Neuron (in vitro differentiated cells): ENCODE results near the gene NRP2.

Experiments
- H2AFZ ChIP-seq: one replicate; pipeline ENCODE4 v1.6.1; 2013; ENCODE audit warnings: low read depth, mild to moderate bottlenecking, inconsistent platforms, low read length, moderate library complexity
- H3K27me3 ChIP-seq: one replicate; pipeline ENCODE4 v1.6.1; 2013; ENCODE audit warnings: low read length; ENCODE audit not compliant: insufficient read depth
- H3K36me3 ChIP-seq: one replicate; pipeline ENCODE4 v1.6.1; 2013; ENCODE audit warnings: low read length; ENCODE audit not compliant: insufficient read depth
- H3K4me1 ChIP-seq: one replicate; pipeline ENCODE4 v1.6.1; 2013; ENCODE audit warnings: low read length; ENCODE audit not compliant: insufficient read depth
- H3K4me3 ChIP-seq: 2 replicates; pipeline ENCODE4 v1.5.1; 2013; ENCODE audit warnings: mild to moderate bottlenecking, low read length, moderate library complexity
- H3K9me3 ChIP-seq: one replicate; pipeline ENCODE4 v1.6.1; 2013; ENCODE audit warnings: low read length

NRP2 gene

GRCh38 chr2:205754285-205754923 lies 72.1 kb downstream of the NRP2 start:
- Histone ChIP-seq H3K4me1 (peaks cover 15% of the 10 kb centered on the region), H3K27me3 (no peaks in the 10 kb centered on the region), H2AFZ (no peak overlapping the region), H3K9me3 (no peaks in the 10 kb centered on the region), H3K36me3 (peaks cover 17% of the 10 kb centered on the region), H3K4me3 (no peak overlapping the region)

GRCh38 chr2:205754924-205755321 lies 72.6 kb downstream of the NRP2 start:
- no peaks in the 10 kb centered on the region for H3K9me3 ChIP-seq
- H3K27me3 ChIP-seq = no peaks in the 10 kb centered on the region
- peaks cover 15% of the 10 kb centered on the region for H3K4me1 ChIP-seq
- H2AFZ ChIP-seq = no peak overlapping the region
- peaks cover 17% of the 10 kb centered on the region for H3K36me3 ChIP-seq
- no peak overlapping the region for H3K4me3 ChIP-seq

GRCh38 chr2:205755923-205756322 lies 73.6 kb downstream of the NRP2 start:
- Histone ChIP-seq H3K4me3 (no peak overlapping the region), H3K9me3 (no peaks in the 10 kb centered on the region), H3K4me1 (peaks cover 15% of the 10 kb centered on the region), H3K36me3 (peaks cover 14% of the 10 kb centered on the region), H3K27me3 (no peaks in the 10 kb centered on the region), H2AFZ (no peak overlapping the region)

- H3K9me3 ChIP-seq = no peaks in the 10 kb centered on the region
- H3K4me3 ChIP-seq = no peak overlapping the region
- no peaks in the 10 kb centered on the region for H3K27me3 ChIP-seq
- H2AFZ ChIP-seq = no peak overlapping the region
- H3K36me3 ChIP-seq = peaks cover 9% of the 10 kb centered on the region
- H3K4me1 ChIP-seq = peaks cover 15% of the 10 kb centered on the region
Observed at GRCh38 chr2:205757271-205757670, 75.0 kb downstream of the NRP2 start.

GRCh38 chr2:205758051-205758450 lies 75.8 kb downstream of the NRP2 start:
- no peaks in the 10 kb centered on the region for H3K9me3 ChIP-seq
- H2AFZ ChIP-seq = no peak overlapping the region
- no peak overlapping the region for H3K4me3 ChIP-seq
- peaks cover 6% of the 10 kb centered on the region for H3K36me3 ChIP-seq
- no peaks in the 10 kb centered on the region for H3K27me3 ChIP-seq
- H3K4me1 ChIP-seq = peaks cover 15% of the 10 kb centered on the region

GRCh38 chr2:205758500-205758899 lies 76.2 kb downstream of the NRP2 start:
- H3K36me3 ChIP-seq = peaks cover 2% of the 10 kb centered on the region
- peaks cover 17% of the 10 kb centered on the region for H3K4me1 ChIP-seq
- no peak overlapping the region for H2AFZ ChIP-seq
- no peaks in the 10 kb centered on the region for H3K27me3 ChIP-seq
- no peak overlapping the region for H3K4me3 ChIP-seq
- no peaks in the 10 kb centered on the region for H3K9me3 ChIP-seq

- Histone ChIP-seq H3K27me3 (no peaks in the 10 kb centered on the region), H2AFZ (no peak overlapping the region), H3K36me3 (no peaks in the 10 kb centered on the region), H3K4me3 (no peak overlapping the region), H3K4me1 (peaks cover 21% of the 10 kb centered on the region), H3K9me3 (no peaks in the 10 kb centered on the region)
Observed at GRCh38 chr2:205759257-205759656, 77.0 kb downstream of the NRP2 start.

- Histone ChIP-seq H3K4me1 (peaks cover 21% of the 10 kb centered on the region), H3K36me3 (no peaks in the 10 kb centered on the region), H3K9me3 (no peaks in the 10 kb centered on the region)
Observed at GRCh38 chr2:205759732-205760131, 77.4 kb downstream of the NRP2 start.

GRCh38 chr2:205760157-205760556 lies 77.9 kb downstream of the NRP2 start:
- H3K9me3 ChIP-seq = no peaks in the 10 kb centered on the region
- H3K4me1 ChIP-seq = peaks cover 16% of the 10 kb centered on the region
- no peak overlapping the region for H3K4me3 ChIP-seq
- H3K36me3 ChIP-seq = no peaks in the 10 kb centered on the region
- no peak overlapping the region for H2AFZ ChIP-seq
- H3K27me3 ChIP-seq = no peaks in the 10 kb centered on the region

More at GRCh38 chr2:205759732-205760131, 77.4 kb downstream of the NRP2 start:
- H2AFZ ChIP-seq = no peak overlapping the region
- H3K4me3 ChIP-seq = no peak overlapping the region
- H3K27me3 ChIP-seq = no peaks in the 10 kb centered on the region

- H3K27me3 ChIP-seq = no peaks in the 10 kb centered on the region
- H3K36me3 ChIP-seq = no peaks in the 10 kb centered on the region
- peaks cover 14% of the 10 kb centered on the region for H3K4me1 ChIP-seq
- H3K9me3 ChIP-seq = no peaks in the 10 kb centered on the region
- H3K4me3 ChIP-seq = no peak overlapping the region
- H2AFZ ChIP-seq = no peak overlapping the region
Observed at GRCh38 chr2:205761421-205761820, 79.1 kb downstream of the NRP2 start.

GRCh38 chr2:205762881-205763280 lies 80.6 kb downstream of the NRP2 start:
- no peak overlapping the region for H3K4me3 ChIP-seq
- peaks cover 14% of the 10 kb centered on the region for H3K4me1 ChIP-seq
- no peaks in the 10 kb centered on the region for H3K27me3 ChIP-seq
- H2AFZ ChIP-seq = no peak overlapping the region
- no peaks in the 10 kb centered on the region for H3K9me3 ChIP-seq
- H3K36me3 ChIP-seq = no peaks in the 10 kb centered on the region

GRCh38 chr2:205763708-205764211 lies 81.5 kb downstream of the NRP2 start:
- Histone ChIP-seq H3K4me1 (peaks cover 14% of the 10 kb centered on the region), H3K4me3 (no peak overlapping the region)

GRCh38 chr2:205764270-205764746 lies 82.0 kb downstream of the NRP2 start:
- no peaks in the 10 kb centered on the region for H3K27me3 ChIP-seq
- peaks cover 10% of the 10 kb centered on the region for H3K36me3 ChIP-seq
- H3K4me3 ChIP-seq = no peak overlapping the region
- peaks cover 14% of the 10 kb centered on the region for H3K4me1 ChIP-seq
- H2AFZ ChIP-seq = no peak overlapping the region
- H3K9me3 ChIP-seq = no peaks in the 10 kb centered on the region

More at GRCh38 chr2:205763708-205764211, 81.5 kb downstream of the NRP2 start:
- Histone ChIP-seq H3K36me3 (peaks cover 5% of the 10 kb centered on the region), H2AFZ (no peak overlapping the region), H3K9me3 (no peaks in the 10 kb centered on the region), H3K27me3 (no peaks in the 10 kb centered on the region)

GRCh38 chr2:205765151-205765550 lies 82.8 kb downstream of the NRP2 start:
- no peak overlapping the region for H2AFZ ChIP-seq
- H3K9me3 ChIP-seq = no peaks in the 10 kb centered on the region
- no peaks in the 10 kb centered on the region for H3K27me3 ChIP-seq
- H3K4me1 ChIP-seq = peaks cover 16% of the 10 kb centered on the region
- no peak overlapping the region for H3K4me3 ChIP-seq
- peaks cover 10% of the 10 kb centered on the region for H3K36me3 ChIP-seq
